ENCODE results near the gene ZSCAN12.
A peak's percentile ranks its signal among the peaks of the same experiment; 100 is the strongest.
"Not testable (repeated sequence)": the region's sequence is repeated elsewhere in the genome, so short reads cannot be mapped to it uniquely, and the experiment has no call there.

Gene ZSCAN12

DNA sequence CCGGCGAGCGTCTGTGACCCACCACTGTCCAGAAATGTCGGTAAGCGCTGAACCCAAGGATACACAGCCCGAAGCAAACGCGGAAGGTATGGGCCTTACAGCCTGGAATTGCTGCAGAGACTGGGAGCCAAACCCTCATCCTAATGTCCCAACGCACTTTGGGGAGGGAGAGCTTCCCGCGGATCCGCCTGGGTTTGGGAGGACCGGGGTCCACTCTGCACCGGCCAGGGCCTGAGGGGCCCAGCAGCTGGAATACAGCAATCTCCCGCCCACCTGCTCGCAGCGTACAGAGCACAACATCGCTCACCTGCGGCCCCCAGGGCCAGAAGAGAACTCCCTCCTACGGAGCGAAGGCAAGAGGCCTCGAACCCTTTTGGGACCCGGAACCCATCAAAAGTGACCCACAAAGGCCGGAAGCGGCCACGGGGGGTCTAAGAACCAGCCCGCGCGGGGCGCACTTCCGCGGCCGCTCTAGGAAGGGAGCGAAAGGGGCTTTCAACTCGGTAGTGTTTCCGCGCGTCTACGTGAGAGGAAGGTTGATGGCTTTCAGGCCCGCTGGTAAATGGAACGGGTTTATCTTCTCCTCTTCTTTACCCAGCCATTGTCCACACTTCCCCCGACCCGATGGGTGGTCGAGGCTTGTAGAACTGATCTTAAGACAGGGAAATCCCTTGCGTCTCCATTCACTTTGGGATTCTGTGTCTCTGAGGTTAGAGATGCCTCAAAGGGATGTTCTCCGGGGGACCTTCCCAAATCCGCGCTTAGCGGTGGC is at the start of gene ZSCAN12:
TSS of gene ZSCAN12 (minus strand) at position 398 of the 772 bp plus-strand sequence. CDS start 1,342 bp downstream, outside the sequence.
- DNase-seq = no peak

DNA sequence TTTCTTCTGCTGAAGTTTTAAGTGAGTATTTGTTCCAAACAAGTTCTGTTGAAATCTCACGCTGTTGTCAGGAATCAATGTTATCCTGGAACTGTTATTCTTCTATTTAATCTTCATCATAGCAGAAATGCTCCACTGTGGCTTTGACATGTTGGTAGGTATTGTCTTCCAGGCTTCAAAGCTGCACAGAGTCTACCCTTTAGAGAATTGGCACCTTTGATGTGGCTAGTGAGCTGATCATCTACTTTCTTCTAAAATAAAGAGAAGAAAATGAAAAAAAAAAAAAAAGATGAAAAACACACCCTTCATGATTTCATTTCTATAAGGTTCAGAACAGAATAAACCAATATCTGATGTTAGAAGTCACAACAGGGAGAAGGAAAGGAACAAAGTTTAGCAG is 49.5 kb upstream of the ZSCAN12 start:
- no peak for DNase-seq

DNA sequence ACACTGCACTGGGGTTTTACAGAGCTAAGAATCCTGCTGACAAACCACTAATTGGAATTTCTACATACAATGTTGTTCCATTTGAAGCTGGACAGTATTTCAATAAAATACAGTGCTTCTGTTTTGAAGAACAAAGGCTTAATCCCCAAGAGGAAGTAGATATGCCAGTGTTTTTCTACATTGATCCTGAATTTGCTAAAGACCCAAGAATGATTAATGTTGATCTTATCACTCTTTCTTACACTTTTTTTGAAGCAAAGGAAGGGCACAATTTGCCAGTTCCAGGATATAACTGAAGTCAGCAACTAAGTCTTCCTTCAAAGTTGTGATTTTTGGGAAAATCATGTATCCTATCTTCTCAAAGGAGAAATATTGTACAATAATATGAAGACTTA is 48.0 kb upstream of the ZSCAN12 start:
- DNase-seq = not testable (repeated sequence)

DNA sequence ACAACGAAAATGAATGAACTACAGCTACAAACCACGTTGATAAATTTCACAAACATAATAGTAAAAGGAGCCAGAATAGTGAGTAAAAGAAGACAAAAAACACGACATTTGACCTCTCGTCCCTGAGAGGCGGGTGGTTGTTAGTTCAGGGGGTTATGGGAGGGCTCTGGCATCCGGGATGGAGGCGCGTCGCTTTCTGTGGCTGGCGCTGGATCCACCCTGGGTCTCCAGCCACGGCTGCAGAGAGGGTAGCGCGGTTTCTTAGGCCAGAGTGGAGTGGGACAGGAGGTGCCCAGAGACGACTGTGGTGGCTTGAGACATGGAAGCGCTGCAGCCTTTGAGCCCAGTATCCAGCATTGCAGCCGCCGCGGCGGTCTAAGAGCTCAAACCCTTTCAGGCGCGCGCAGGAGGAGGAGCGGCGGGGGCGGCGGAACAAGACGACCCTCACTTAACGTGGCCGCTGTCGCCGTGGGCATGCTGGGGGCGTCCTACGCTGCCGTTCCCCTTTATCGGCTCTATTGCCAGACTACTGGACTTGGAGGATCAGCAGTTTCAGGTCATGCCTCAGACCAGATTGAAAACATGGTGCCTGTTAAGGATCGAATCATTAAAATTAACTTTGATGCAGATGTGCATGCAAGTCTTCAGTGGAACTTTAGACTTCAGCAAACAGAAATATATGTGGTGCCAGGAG is 47.4 kb upstream of the ZSCAN12 start:
- no peak for DNase-seq

DNA sequence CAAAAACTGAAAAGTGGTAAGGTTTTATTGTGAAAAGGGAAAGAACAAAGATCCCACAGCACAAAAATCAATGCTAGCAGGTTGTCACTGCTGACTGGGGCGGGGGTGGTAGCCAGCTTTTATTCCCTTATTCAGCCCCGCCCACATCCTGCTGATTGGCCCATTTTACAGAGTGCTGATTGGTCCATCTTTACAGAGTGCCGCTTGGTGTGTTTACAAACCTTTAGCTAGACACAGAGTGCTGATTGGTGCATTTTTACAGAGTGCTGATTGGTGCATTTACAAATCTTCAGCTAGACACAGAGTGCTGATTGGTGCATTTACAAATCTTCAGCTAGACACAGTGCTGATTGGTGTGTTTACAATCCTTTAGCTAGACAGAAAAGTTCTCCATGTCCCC is 45.2 kb upstream of the ZSCAN12 start:
- DNase-seq = not testable (repeated sequence)

DNA sequence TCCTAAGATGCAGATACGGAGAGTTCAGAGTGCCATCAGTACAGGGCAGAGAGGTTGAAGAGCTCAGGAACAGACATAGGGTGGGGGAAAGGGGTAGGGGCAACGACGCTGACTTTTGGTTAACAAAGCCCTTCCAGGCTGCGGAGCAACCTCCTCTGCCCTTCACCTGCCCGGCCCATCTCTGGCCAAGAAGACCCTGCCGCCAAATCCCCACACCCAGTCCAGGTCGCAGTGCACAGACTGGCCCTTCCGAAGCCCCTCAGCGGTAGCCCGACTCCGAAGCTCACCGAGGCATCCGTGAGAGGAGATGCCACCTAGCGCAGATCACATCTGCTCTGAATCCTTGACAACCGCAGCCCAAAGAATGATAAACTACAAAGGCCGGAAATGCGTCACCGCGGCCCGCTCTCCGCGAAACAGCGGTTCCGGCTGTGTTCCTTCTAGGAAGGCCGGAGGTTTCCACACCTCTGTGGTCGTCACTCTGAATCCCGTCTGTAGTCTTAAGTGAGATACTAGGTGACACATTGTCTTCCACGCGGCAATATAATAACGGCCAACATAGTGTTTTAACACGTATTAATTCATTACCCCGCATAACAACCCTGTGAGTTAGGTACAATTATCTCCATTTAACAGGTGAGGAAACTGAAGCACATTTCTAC is 43.7 kb upstream of the ZSCAN12 start, which contains the start of gene ZSCAN23:
TSS of gene ZSCAN23 (minus strand) at position 380 of the 662 bp plus-strand sequence. CDS start 7,225 bp downstream, outside the sequence.
- DNase-seq = peak; percentile 73

DNA sequence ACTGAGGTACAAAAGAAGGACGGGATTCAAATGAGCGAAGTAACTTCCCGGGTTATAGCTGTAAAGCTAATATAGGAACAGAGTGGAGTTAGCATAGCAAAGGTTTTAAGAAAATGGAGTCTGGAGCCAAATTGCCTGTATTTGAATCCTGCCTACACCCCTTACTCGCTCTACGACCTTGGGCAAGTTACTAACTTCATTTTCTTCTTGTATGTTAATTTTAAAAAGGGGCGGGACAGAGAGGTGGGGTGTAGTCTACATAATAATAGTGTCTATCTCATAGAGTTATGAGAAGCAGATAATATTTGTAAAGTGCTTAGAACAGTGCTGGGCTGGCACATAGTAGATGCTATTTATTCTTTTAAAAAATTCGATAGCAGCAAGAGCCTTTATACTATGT is 43.0 kb upstream of the ZSCAN12 start:
- no peak for DNase-seq

DNA sequence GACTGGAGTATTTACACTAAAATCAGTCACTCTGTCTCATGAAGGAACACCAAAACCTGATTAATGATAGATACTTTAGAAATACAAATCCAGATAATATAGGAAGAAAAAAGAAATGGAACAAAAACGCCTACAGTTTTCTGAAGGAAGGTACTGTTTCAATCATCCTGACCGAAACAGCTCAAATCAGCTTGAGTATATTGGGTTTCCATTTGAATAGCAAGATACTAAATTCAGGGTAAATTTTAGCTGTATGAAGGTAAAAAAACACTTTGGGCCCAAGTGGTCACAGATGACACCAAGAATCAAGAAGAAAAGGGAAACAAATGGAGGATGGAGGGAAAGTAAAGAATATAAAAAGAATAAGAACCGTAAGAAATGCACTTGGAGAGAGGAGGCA is 36.9 kb upstream of the ZSCAN12 start:
- no peak for DNase-seq

DNA sequence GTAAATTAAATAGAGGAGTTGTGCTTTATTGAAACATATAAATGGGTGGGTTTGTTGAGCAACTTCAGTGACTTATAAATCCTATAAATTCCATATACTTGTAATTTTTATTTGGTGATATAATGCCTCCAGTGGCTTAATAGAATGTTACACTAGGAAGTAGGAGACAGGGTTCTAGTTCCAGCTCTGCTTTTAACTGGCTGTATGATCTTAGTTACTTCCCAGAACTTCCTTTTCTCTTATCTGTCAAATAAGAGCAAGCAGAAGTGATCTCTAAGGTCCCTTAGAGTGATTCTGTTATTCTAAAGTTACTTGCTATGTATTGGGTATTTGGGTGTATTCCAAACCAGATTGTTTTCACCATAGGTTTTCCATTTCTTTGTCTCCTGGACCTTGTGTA is 33.6 kb upstream of the ZSCAN12 start:
- DNase-seq = no peak

DNA sequence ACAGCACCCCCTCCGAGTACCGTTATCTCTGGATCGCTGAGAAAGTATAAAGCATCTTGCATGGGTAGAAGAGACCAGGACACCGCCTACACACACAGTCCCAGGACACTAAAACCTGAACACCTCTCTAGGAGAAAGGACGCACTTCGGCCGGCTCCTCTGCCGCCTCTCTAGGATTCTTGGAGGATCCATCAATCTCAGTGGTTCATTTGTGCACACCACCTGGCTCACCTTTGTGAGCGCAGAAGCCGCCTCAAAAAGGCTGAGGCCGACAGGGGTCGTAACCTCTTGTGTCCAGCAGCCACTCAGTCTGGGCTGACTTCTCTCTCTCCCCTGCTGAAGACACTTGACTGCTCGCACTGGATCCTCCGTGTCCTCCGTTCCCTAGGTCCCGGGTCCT is 30.2 kb upstream of the ZSCAN12 start:
- DNase-seq = no peak

DNA sequence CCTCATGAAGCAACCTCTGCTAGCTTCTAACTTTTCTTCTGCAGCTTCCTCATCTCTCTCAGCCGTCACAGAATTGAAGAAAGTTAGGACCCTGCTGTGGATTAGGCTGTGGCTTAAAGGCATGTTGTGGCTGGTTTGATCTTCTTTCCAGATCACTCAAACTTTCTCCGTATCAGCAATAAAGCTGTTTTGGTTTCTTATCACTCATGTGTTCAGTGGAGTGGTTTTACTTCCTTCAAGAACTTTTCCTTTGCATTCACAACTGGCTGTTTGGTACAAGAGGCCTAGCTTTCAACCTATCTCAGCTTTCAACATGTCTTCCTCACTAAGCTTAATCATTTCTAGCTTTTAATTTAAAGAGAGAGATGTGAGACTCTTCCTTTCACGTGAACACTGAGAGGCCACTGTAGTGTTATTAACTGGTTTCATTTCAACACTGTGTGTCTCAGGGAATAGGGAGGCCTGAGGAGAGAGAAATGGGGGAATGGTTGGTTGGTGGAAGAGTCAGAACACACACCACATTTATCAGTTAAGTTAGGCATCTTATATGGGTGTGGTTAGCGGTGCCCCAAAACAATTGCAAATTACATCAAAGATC is 26.5 kb upstream of the ZSCAN12 start:
- DNase-seq = no peak

DNA sequence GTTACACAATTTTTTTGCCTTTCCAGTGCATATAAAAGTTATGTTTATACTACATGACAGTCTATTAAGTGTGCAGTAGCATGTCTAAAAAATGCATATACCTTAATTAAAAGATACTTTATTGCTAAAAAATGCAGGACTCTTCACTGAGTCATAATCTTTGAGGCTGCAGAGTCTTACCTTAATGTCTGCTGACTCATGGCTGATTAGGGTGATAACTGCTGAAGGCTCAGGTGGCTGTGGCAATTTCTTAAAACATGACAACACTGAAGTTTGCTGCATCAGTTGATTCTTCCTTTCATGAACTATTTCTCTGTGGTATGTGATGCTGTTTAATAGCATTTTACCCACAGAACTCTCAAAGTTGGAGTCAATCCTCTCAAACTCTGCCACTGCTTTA is 24.6 kb upstream of the ZSCAN12 start:
- DNase-seq = no peak

DNA sequence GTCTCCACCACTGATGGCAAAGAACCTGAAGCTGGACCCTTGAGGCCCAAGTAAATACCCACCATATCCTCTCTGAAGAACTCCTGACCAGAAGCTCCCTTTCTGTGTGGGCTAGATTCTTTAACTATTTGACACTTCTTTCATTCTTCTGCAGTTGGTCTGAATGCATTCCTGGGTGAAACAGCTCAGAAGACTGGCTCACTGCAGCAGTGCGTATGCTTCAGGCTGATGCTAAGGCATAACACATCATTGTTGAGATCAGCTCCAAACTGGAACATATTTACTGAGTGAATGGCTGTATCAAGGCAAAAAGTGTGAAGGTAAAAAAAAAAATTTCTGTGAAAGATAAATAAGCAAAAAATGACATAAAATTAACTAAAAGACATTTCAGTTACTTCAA is 24.0 kb upstream of the ZSCAN12 start:
- no peak for DNase-seq

DNA sequence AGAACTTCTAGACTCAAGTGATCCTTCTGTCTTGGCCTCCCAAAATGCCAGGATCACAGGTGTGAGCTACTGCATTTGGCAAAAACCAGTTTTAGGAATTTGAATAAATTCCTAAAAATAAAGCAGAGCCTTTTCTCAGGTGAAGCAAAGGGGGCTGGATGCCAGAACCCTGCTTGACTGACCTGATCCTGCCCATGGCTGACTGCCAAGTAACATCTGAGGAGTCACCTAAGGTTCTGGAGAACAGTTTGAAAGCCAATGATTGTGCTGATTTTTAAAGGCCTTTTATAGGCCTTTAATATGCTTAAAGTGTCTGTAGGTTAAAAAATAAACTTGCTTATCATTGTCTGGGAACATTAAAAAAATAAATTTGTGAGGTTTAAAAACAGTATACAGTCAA is 14.1 kb upstream of the ZSCAN12 start:
- DNase-seq = no peak

DNA sequence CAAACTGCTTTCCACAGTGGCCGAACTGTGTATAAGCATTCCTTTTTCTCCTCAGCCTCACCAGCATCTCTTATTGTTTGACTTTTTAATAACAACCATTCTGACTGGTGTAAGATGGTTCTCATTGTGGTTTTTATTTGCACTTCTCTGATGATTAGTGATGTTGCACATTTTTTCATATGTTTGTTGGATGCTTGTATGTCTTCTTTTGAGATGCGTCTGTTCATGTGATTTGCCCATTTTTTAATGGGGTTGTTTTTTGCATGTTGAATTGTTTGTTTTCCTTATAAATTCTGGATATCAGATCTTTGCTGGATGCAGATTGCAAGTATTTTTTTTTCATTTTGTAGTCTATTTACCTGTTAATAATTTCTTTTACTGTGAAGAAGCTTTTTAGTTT is 11.2 kb upstream of the ZSCAN12 start:
- DNase-seq = no peak

DNA sequence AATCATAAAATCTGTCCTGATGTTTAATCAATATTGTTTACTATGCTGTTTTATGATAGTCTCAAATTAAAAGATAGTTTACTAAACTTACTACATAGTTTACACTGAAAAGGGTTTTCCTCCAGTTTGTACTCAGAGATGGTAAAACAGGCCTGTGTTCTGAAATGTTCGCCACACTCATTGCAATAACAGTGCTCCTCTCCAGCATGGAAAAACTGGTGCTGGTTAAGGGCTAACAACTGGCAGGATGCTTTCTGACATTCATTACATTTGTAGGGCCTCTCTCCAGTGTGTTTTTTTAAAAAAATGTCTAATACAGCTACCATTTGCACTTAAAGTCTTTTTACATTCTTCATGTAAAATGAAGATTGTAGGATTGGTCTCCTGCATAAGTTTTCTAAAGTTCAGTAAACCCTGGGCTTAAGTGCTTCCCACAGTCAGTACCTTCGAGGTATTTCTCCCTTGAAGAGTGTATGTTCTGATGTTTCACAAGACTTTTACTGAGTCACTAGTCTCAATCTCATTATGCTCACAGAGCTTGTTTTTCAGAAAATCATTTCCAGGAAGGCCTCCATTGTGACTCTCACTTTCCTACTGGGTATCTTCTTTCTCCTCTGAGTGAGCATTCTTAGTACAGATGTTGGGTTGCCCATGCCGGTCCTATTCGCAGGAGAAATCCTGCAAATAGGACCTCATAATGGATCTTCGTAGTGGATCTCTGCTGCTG is 8.7 kb upstream of the ZSCAN12 start:
- no peak for DNase-seq

DNA sequence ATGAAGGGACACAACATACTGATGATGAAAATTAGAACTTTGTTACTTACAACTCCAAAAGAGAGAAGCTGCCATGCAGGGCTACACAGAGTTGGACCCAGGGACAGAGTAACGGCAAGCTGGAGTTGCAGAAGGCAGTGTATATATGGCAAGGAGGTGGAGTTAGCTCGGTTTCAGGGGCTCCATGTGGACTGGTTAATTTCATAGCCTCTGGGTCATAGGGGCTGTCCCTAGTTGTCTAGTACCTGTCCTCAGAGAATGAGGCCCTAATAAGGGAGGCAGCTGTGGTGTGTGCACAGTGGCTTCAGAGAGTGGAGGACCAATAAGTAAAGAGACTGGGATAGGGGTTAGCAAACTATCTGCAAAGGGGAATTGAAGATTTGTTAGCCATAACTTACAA is 7.9 kb upstream of the ZSCAN12 start:
- no peak for DNase-seq

DNA sequence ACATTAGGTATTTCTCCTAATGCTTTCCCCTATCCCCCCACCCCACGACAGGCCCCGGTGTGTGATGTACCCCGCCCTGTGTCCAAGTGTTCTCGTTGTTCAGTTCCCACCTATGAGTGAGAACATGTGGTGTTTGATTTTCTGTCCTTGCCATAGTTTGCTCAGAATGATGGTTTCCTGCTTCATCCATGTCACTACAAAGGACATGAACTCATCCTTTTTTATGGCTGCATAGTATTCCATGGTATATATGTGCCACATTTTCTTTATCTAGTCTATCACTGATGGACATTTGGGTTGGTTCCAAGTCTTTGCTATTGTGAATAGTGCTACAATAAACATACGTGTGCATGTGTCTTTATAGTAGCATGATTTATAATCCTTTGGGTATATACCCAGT is 4.4 kb upstream of the ZSCAN12 start:
- not testable (repeated sequence) for DNase-seq

DNA sequence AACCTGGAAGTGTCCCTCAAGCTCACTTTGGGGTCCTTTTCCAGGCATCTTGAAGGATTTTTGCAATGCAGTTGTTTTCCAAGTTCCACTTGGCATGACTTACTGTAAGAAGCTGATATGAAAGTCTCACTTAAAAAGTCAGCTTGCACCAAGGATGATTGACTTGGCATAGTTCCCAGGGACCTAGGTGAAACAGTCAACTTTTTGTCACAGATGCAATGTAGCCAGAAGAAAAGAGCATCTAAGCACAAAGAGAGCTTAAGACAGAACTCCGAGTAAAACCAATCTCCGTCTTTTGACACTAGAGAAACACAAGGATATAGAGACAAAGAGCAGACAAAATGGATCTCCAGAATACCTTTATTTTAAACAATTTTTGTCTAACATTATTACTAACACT is 2.6 kb upstream of the ZSCAN12 start:
- DNase-seq = no peak

DNA sequence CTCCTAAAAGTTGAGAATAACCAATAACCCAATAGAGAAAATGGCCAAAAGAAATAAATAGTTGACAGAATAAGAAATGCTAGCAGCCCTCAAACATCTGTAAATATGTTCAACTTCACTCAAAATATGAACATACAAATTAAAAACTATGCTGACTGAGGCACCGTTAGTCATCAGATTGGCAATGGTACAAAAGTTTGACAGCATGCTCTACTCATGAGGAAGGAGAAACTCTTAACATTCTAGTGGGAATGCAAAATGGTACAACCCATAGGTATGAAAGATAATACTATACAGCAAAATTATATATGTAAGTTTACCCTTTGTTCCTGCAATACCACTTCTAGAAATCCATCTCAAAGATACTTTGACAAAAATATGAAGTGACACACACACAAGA is 1.6 kb upstream of the ZSCAN12 start:
- no peak for DNase-seq

DNA sequence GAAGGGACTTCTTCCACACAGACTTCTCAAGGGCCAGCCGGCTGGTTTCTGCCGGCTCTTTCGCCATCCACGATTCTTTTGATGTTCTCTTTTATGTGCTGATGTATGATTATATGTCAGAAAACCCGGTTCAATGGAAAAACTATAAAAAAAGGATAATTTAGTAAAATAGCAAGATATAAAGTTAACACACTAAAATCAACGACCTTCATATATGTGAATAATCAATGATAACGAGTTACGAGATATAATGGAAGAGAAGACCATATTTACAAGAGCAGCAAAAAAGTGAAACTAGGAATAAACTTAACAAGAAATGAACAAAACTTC is 540 bp upstream of the ZSCAN12 start:
- DNase-seq = no peak

DNA sequence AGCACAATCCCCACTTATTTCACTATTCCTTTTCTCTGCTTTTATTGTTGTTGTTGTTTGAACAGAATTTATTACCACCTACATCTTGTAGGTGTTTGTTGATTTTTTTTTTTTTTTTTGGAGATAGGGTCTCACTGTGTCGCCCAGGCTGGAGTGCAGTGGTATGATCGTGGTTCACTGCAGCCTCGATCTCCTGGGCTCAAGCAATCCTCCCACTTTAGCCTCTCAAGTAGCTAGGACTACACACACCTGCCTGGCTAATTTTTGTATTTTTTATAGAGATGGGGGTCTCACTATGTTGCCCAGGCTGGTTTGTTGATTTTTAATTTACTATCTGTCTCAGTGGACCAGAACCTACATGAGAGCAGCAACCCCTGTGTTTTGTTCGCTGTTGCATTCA is 3.6 kb downstream of the ZSCAN12 start:
- DNase-seq = no peak

Measured in T1000 (cell line).